Neutrophil (primary cell): ENCODE measurements around the gene SPNS2.

Experiments used
- H3K27ac ChIP-seq: fragments of 200-600 bp; sonication (generic); 2 replicates; pipeline ENCODE4 v1.5.1; 2016; ENCODE audit warnings: mild to moderate bottlenecking, moderate library complexity
- H3K27me3 ChIP-seq: fragments of 200-600 bp; sonication (generic); 2 replicates; pipeline ENCODE4 v1.6.0; 2016; ENCODE audit warnings: mild to moderate bottlenecking
- H3K36me3 ChIP-seq: fragments of 200-600 bp; sonication (generic); 2 replicates; pipeline ENCODE4 v1.5.1; 2017
- H3K4me1 ChIP-seq, 2 experiments: fragments of 200-600 bp in 1 of 2; sonication (generic) in 1 of 2; 1 replicate in 1 of 2; 2 replicates in 1 of 2; pipeline versions ENCODE4 v1.5.1 to v1.6.1; 2013 to 2016; ENCODE audit warnings: low read depth in 1 of 2, low read length in 1 of 2, mild to moderate bottlenecking in 1 of 2, moderate library complexity in 1 of 2; ENCODE audit not compliant: control insufficient read depth in 1 of 2, insufficient read depth in 1 of 2
- H3K4me3 ChIP-seq, 2 experiments: fragments of 200-600 bp in 1 of 2; sonication (generic) in 1 of 2; 1 replicate in 1 of 2; 2 replicates in 1 of 2; pipeline ENCODE4 v1.5.1; 2013 to 2016; ENCODE audit warnings: low read depth in 1 of 2, low read length in 1 of 2, mild to moderate bottlenecking in 1 of 2, moderate library complexity in 1 of 2
- H3K9me3 ChIP-seq: fragments of 200-600 bp; sonication (generic); 2 replicates; pipeline ENCODE4 v1.5.1; 2016
- CTCF ChIP-seq: fragments of 200-600 bp; sonication (generic); IDR thresholded peaks from 2 replicates; pipeline ENCODE4 v1.5.1; 2016; ENCODE audit warnings: antibody characterized with exemption

The SPNS2 gene

GRCh38 chr17:4551796-4552525 is 53.3 kb downstream of the SPNS2 start:
- TF ChIP-seq CTCF: no peak
- peaks cover 16% of the 10 kb centered on the region for H3K36me3 ChIP-seq
- H3K27me3 ChIP-seq: no peaks in the 10 kb centered on the region
- no peak overlapping the region for H3K4me3 ChIP-seq
- no peaks in the 10 kb centered on the region for H3K9me3 ChIP-seq
- peaks cover 17 to 21% of the 10 kb centered on the region in 2 experiments for H3K4me1 ChIP-seq
- H3K27ac ChIP-seq: no peak overlapping the region

GRCh38 chr17:4553669-4554068 is 55.0 kb downstream of the SPNS2 start:
- Histone ChIP-seq H3K27ac (no peak overlapping the region), H3K27me3 (no peaks in the 10 kb centered on the region), H3K36me3 (peaks cover 4% of the 10 kb centered on the region), H3K9me3 (no peaks in the 10 kb centered on the region), H3K4me3 (no peak overlapping the region), H3K4me1 (peaks cover 17 to 21% of the 10 kb centered on the region in 2 experiments)
- no peak for TF ChIP-seq CTCF

- Histone ChIP-seq H3K27me3 (no peaks in the 10 kb centered on the region), H3K4me1 (peaks cover 17 to 21% of the 10 kb centered on the region in 2 experiments), H3K4me3 (peak overlapping the region; percentile 76 to 93), H3K36me3 (no peaks in the 10 kb centered on the region), H3K27ac (no peak overlapping the region), H3K9me3 (no peaks in the 10 kb centered on the region)
- no peak for TF ChIP-seq CTCF
Measured at GRCh38 chr17:4554441-4554996, 55.8 kb downstream of the SPNS2 start.

GRCh38 chr17:4554997-4555799 is 56.5 kb downstream of the SPNS2 start, which contains the start of gene MYBBP1A:
Gene MYBBP1A (minus strand): TSS chr17:4555384. CDS start chr17:4555324, 60 bp downstream.
- no peaks in the 10 kb centered on the region for H3K9me3 ChIP-seq
- H3K36me3 ChIP-seq: no peaks in the 10 kb centered on the region
- no peaks in the 10 kb centered on the region for H3K27me3 ChIP-seq
- peak within 1 kb of the TSS; percentile 83 for H3K27ac ChIP-seq
- peak within 1 kb of the TSS; percentile 76 to 93 for H3K4me3 ChIP-seq
- H3K4me1 ChIP-seq: peaks cover 17 to 21% of the 10 kb centered on the region in 2 experiments
- TF ChIP-seq CTCF: peak; percentile 51

- H3K9me3 ChIP-seq: no peaks in the 10 kb centered on the region
- no peaks in the 10 kb centered on the region for H3K27me3 ChIP-seq
- no peak for TF ChIP-seq CTCF
- H3K27ac ChIP-seq: peak overlapping the region; percentile 83
- peaks cover 17 to 21% of the 10 kb centered on the region in 2 experiments for H3K4me1 ChIP-seq
- no peaks in the 10 kb centered on the region for H3K36me3 ChIP-seq
- H3K4me3 ChIP-seq: peak overlapping the region; percentile 76 to 93
Measured at GRCh38 chr17:4555873-4556759, 57.4 kb downstream of the SPNS2 start.
